H1 (cell line): ENCODE data around the gene ARHGEF1. TPM values are rescaled to one million over a fixed set of nuclear protein-coding genes. Genes with fewer than 3 reads are reported as not detected.

Experiments used
- CTCF ChIA-PET: fragments of 300-600 bp; sonication (Branson Sonifier 250); formaldehyde crosslinking; loops from one replicate; lab custom pipeline; 2021; ENCODE audit not compliant: partially characterized antibody; lab: Charles Lee
- POLR2A ChIA-PET: fragments of 300-600 bp; sonication (Branson Sonifier 250); formaldehyde crosslinking; loops from one replicate; lab custom pipeline; 2021; ENCODE audit warnings: inconsistent platforms; ENCODE audit not compliant: partially characterized antibody; lab: Charles Lee
- DNase-seq, 2 experiments: peaks; one replicate each; pipeline versions ENCODE4 v3.0.0 to v3.0.0-alpha.2; 2010 to 2022; ENCODE audit warnings: low spot score in 2 of 2, low read depth in 1 of 2, mixed read lengths in 1 of 2
- FAIRE-seq: peaks from 2 replicates; lab custom pipeline; 2011; peaks lifted over from hg19 to GRCh38; lab: Jason Lieb, UNC
- H2AFZ ChIP-seq: 2 replicates; pipeline ENCODE4 v1.8.1; 2012; ENCODE audit warnings: low read length, inconsistent platforms
- H2AK5ac ChIP-seq: 2 replicates; pipeline ENCODE4 v1.6.1; 2013; ENCODE audit warnings: low read depth, low read length
- H2BK120ac ChIP-seq: replicated peaks from 2 replicates; pipeline ENCODE3; 2013; ENCODE audit warnings: low read depth, low read length, inconsistent platforms
- H2BK12ac ChIP-seq: 2 replicates; pipeline ENCODE4 v1.6.1; 2013; ENCODE audit warnings: low read depth, low read length
- H2BK15ac ChIP-seq: 2 replicates; pipeline ENCODE4 v1.6.1; 2013; ENCODE audit warnings: low read length
- H2BK20ac ChIP-seq: 2 replicates; pipeline ENCODE4 v1.6.1; 2013; ENCODE audit warnings: low read length
- H2BK5ac ChIP-seq: 2 replicates; pipeline ENCODE4 v1.6.1; 2013; ENCODE audit warnings: low read depth, low read length
- H3K14ac ChIP-seq: 2 replicates; pipeline ENCODE4 v1.6.1; 2013; ENCODE audit warnings: inconsistent platforms; ENCODE audit not compliant: insufficient read length
- H3K18ac ChIP-seq: 2 replicates; pipeline ENCODE4 v1.6.1; 2013; ENCODE audit warnings: low read length; ENCODE audit errors: extremely low read depth
- H3K23ac ChIP-seq: 2 replicates; pipeline ENCODE4 v1.6.1; 2013; ENCODE audit warnings: inconsistent platforms; ENCODE audit not compliant: insufficient read length
- H3K23me2 ChIP-seq: 2 replicates; pipeline ENCODE4 v1.6.1; 2013; ENCODE audit warnings: low read depth, low read length
- H3K27ac ChIP-seq: 2 replicates; pipeline ENCODE4 v1.6.1; 2011; ENCODE audit warnings: low read depth, low read length, inconsistent platforms
- H3K27me3 ChIP-seq, 4 experiments: replicated peaks in 1 of 4; 1 replicate in 1 of 4; 2 replicates in 3 of 4; pipeline versions ENCODE4 v1.6.1 to v1.8.1; 2011 to 2013; ENCODE audit warnings: low read length in 3 of 4, mild to moderate bottlenecking in 3 of 4, inconsistent platforms in 2 of 4, mixed read lengths in 2 of 4, moderate library complexity in 1 of 4; ENCODE audit not compliant: control insufficient read depth in 3 of 4, insufficient read depth in 3 of 4; ENCODE audit errors: extremely low read depth in 1 of 4
- H3K36me3 ChIP-seq, 4 experiments: 2 replicates each; pipeline versions ENCODE4 v1.6.1 to v1.8.1; 2011 to 2013; ENCODE audit warnings: mild to moderate bottlenecking in 4 of 4, low read length in 3 of 4, moderate library complexity in 2 of 4, control low read depth in 1 of 4, inconsistent platforms in 1 of 4; ENCODE audit not compliant: insufficient read depth in 4 of 4, control insufficient read depth in 2 of 4
- H3K4ac ChIP-seq: replicated peaks from 2 replicates; pipeline ENCODE3; 2013; ENCODE audit warnings: low read length, low read depth, mixed read lengths, inconsistent platforms; ENCODE audit not compliant: insufficient read length
- H3K4me1 ChIP-seq, 4 experiments: replicated peaks in 1 of 4; 1 replicate in 1 of 4; 2 replicates in 3 of 4; pipeline versions ENCODE4 v1.6.1 to v1.8.1; 2011 to 2013; ENCODE audit warnings: low read length in 3 of 4, inconsistent platforms in 2 of 4, mixed read lengths in 1 of 4; ENCODE audit not compliant: insufficient read depth in 4 of 4, control insufficient read depth in 3 of 4
- H3K4me2 ChIP-seq, 2 experiments: 2 replicates each; pipeline versions ENCODE4 v1.6.1 to v1.8.1; 2011 to 2013; ENCODE audit warnings: low read depth in 2 of 2, low read length in 2 of 2, control low read depth in 1 of 2, inconsistent platforms in 1 of 2, mild to moderate bottlenecking in 1 of 2; ENCODE audit not compliant: insufficient read depth in 1 of 2
- H3K4me3 ChIP-seq, 4 experiments: fragments of 200-600, 300-600 bp in 1 of 4; sonication (generic), shearing (Covaris generic), sonication (Bioruptor Twin) in 1 of 4; 2 replicates each; pipeline versions ENCODE4 v1.5.1 to v1.8.1; 2011 to 2016; ENCODE audit warnings: low read length in 4 of 4, low read depth in 3 of 4, control low read depth in 2 of 4, inconsistent platforms in 2 of 4, mild to moderate bottlenecking in 2 of 4, mixed read lengths in 1 of 4, moderate library complexity in 1 of 4; ENCODE audit not compliant: insufficient read depth in 2 of 4; ENCODE audit errors: extremely low read depth in 1 of 4
- H3K56ac ChIP-seq: replicated peaks from 2 replicates; pipeline ENCODE3; 2013; ENCODE audit warnings: low read depth, mild to moderate bottlenecking, mixed read lengths, low read length, inconsistent platforms; ENCODE audit not compliant: insufficient read length
- H3K79me1 ChIP-seq: 2 replicates; pipeline ENCODE4 v1.6.1; 2013; ENCODE audit warnings: low read depth, low read length, control low read depth
- H3K79me2 ChIP-seq, 2 experiments: 2 replicates each; pipeline versions ENCODE4 v1.6.1 to v1.8.1; 2012 to 2013; ENCODE audit warnings: low read length in 2 of 2, mild to moderate bottlenecking in 2 of 2, inconsistent platforms in 1 of 2; ENCODE audit not compliant: insufficient read depth in 2 of 2, control insufficient read depth in 1 of 2
- H3K9ac ChIP-seq, 4 experiments: replicated peaks in 1 of 4; 1 replicate in 1 of 4; 2 replicates in 3 of 4; pipeline versions ENCODE4 v1.6.1 to v1.8.1; 2011 to 2013; ENCODE audit warnings: low read depth in 3 of 4, low read length in 3 of 4, control low read depth in 2 of 4, mild to moderate bottlenecking in 2 of 4, moderate library complexity in 2 of 4, inconsistent platforms in 1 of 4; ENCODE audit errors: extremely low read depth in 1 of 4
- H3K9me3 ChIP-seq, 2 experiments: 2 replicates each; pipeline versions ENCODE4 v1.6.1 to v1.8.1; 2012 to 2013; ENCODE audit warnings: mild to moderate bottlenecking in 2 of 2, moderate library complexity in 2 of 2, control low read depth in 1 of 2, inconsistent platforms in 1 of 2, low read depth in 1 of 2, low read length in 1 of 2, mixed read lengths in 1 of 2; ENCODE audit not compliant: insufficient read depth in 2 of 2
- H4K20me1 ChIP-seq, 2 experiments: replicated peaks in 1 of 2; 2 replicates each; pipeline versions ENCODE3 to v1.8.1; 2011 to 2013; ENCODE audit warnings: inconsistent platforms in 2 of 2, low read length in 2 of 2, mild to moderate bottlenecking in 1 of 2; ENCODE audit not compliant: insufficient read depth in 2 of 2, control insufficient read depth in 1 of 2
- H4K5ac ChIP-seq: 2 replicates; pipeline ENCODE4 v1.6.1; 2013; ENCODE audit warnings: low read length, low read depth, mixed read lengths, inconsistent platforms; ENCODE audit not compliant: insufficient read length
- H4K8ac ChIP-seq: 2 replicates; pipeline ENCODE4 v1.8.0; 2013; ENCODE audit warnings: mild to moderate bottlenecking, moderate library complexity, low read length, inconsistent platforms; ENCODE audit not compliant: insufficient read depth; ENCODE audit errors: extremely low read depth
- H4K91ac ChIP-seq: replicated peaks from 2 replicates; pipeline ENCODE3; 2013; ENCODE audit warnings: low read length, mixed read lengths, inconsistent platforms; ENCODE audit not compliant: insufficient read length
- BACH1 ChIP-seq: IDR thresholded peaks from 2 replicates; pipeline ENCODE4 v1.6.1; 2012; ENCODE audit warnings: low read length, improper control_type of control experiment
- CBX5 ChIP-seq: fragments of 300-800, 300-1000 bp; sonication (generic); IDR thresholded peaks from 2 replicates; pipeline ENCODE4 v1.7.1; 2016; ENCODE audit warnings: antibody characterized with exemption, low read length, low read depth
- CREB1 ChIP-seq: IDR thresholded peaks from 2 replicates; pipeline ENCODE4 v1.6.1; 2012; ENCODE audit warnings: inconsistent platforms
- CTBP2 ChIP-seq: IDR thresholded peaks from 2 replicates; pipeline ENCODE4 v1.7.0; 2011; ENCODE audit warnings: borderline replicate concordance, mild to moderate bottlenecking, moderate library complexity, mixed read lengths, low read length; ENCODE audit not compliant: insufficient read depth, insufficient read length
- EZH2 ChIP-seq: fragments of 200-600 bp; sonication (generic); IDR thresholded peaks from 2 replicates; pipeline ENCODE4 v1.7.1; 2012; ENCODE audit warnings: low read depth, mild to moderate bottlenecking, moderate library complexity, low read length, inconsistent platforms; ENCODE audit not compliant: severe bottlenecking
- WGBS, 2 experiments: shearing (Covaris generic) in 1 of 2; methylation state at CpG; one replicate each; pipeline versions ENCODE4 v1.1.6 to v1.1.7; 2013 to 2015; ENCODE audit warnings: low lambda C conversion rate in 2 of 2, mixed read lengths in 2 of 2, inconsistent platforms in 1 of 2, low coverage in 1 of 2, missing lambda C conversion rate in 1 of 2; ENCODE audit not compliant: insufficient replicate concordance in 2 of 2, insufficient coverage in 1 of 2, insufficient read length in 1 of 2; ENCODE audit errors: extremely low coverage in 1 of 2, missing lambda C conversion rate in 1 of 2; 5-methylcytosine and 5-hydroxymethylcytosine counted together
- polyA plus RNA-seq, 7 experiments: library from polyadenylated mRNA; depleted of rRNA in 3 of 7; stranded (reverse) in 5 of 7; unstranded in 2 of 7; fragments of >200 nt in 5 of 7; fragments of 200-250 nt in 2 of 7; gene quantifications; 1 replicate in 5 of 7; 2 replicates in 1 of 7; 4 replicates in 1 of 7; pipeline versions ENCODE4 v1.2.1 to v1.2.3, GENCODE V29; 2011 to 2013; ENCODE audit warnings: missing spikeins in 2 of 7, mixed read lengths in 2 of 7
- total RNA-seq: library from RNA; stranded (reverse); fragmentation: NEBNext Ultra II Directional; extraction: Animal tissue kit (Norgen Biotek cat#: 25700); gene quantifications from 2 replicates; pipeline ENCODE4 v1.2.1, GENCODE V29; 2021

ARHGEF1 gene
- total and polyA plus RNA-seq, 2 of the 8 experiments (the other 6 are each of a cell fraction or from before 2014, with no cell fraction given): 23.0 to 49.0 TPM

DNA sequence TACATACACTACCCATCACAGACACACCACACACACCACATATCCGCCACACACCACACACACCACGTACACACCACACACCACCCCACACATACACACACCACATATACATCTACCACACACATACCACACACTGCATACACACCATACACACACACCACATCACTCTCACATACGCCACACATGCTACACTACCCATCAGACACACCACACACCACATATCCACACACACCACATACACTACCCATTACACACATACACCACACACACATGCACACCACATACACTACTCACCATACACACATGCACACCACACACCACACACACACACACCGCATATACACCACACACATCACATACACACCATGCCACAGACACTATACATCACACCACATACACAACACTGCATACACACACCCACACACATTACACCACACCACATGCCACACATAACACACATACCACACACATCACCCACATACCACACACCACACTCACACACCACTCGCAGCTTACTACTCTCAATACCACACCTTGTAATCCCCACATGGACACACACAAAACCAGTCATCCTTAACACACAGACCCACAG, 35.8 kb downstream of the ARHGEF1 start:
- ChIA-PET POLR2A (interaction anchor here (0.7 to 1.4 kb wide), 4 partner anchors 9 to 35 kb away, joined by 3 to 4 read pairs (median 3); no protein-coding TSS in a partner anchor), CTCF (interaction anchor here (1.0 to 1.5 kb wide), 6 partner anchors 10 to 46 kb away, joined by 3 to 11 read pairs (median 4); partner anchors contain the start of gene ERFL)
- H3K27me3 ChIP-seq: peaks cover 58 to 99% (median 95%) of the 10 kb centered on the region in 4 experiments
- 81 to 100% methylated on average over 3 to 5 of the region's 5 CpGs for whole genome bisulfite sequencing, 2 experiments
- peak overlapping the region; percentile 8 for H3K14ac ChIP-seq
- peak overlapping the region; percentile 100 for H3K56ac ChIP-seq
- H2BK120ac ChIP-seq: no peak overlapping the region
- H3K79me2 ChIP-seq: no peaks in the 10 kb centered on the region
- peaks cover 4 to 48% of the 10 kb centered on the region in 2 experiments for H4K20me1 ChIP-seq
- H3K23me2 ChIP-seq: peaks cover 16% of the 10 kb centered on the region
- H3K36me3 ChIP-seq: no peaks in the 10 kb centered on the region
- H2AK5ac ChIP-seq: peak overlapping the region; percentile 89
- H3K18ac ChIP-seq: no peak overlapping the region
- peaks cover 0 to 19% (median 11%) of the 10 kb centered on the region in 4 experiments; a peak in 6 of 7 replicates for H3K4me1 ChIP-seq
- no peaks in the 10 kb centered on the region for H3K9me3 ChIP-seq
- no peak overlapping the region for H3K27ac ChIP-seq
- H2BK12ac ChIP-seq: peak overlapping the region; percentile 70; the same call in 1 of the 2 replicates
- peak overlapping the region; percentile 37; the same call in 1 of the 2 replicates for H2BK15ac ChIP-seq
- H3K9ac ChIP-seq: no peak overlapping the region
- no peak overlapping the region for H2BK20ac ChIP-seq
- H4K5ac ChIP-seq: no peak overlapping the region
- no peaks in the 10 kb centered on the region; the same call in 1 of the 2 replicates for H3K79me1 ChIP-seq
- DNase-seq: no peak
- no peak overlapping the region for H4K8ac ChIP-seq
- no peak overlapping the region; a peak in 1 of 4 replicates for H3K4me2 ChIP-seq
- peak overlapping the region; percentile 71 for H3K23ac ChIP-seq
- H4K91ac ChIP-seq: peak overlapping the region; percentile 65
- FAIRE-seq: no peak
- H3K4me3 ChIP-seq: no peak overlapping the region
- no peak overlapping the region; the same call in 1 of the 2 replicates for H2BK5ac ChIP-seq
- H2AFZ ChIP-seq: no peak overlapping the region
- no peak overlapping the region for H3K4ac ChIP-seq
- TF ChIP-seq CBX5: no peak
- TF ChIP-seq EZH2: no peak
- TF ChIP-seq BACH1: no peak
- TF ChIP-seq CREB1: no peak
- TF ChIP-seq CTBP2: no peak
